ENCODE results near the gene PPP1R37.

DNA sequence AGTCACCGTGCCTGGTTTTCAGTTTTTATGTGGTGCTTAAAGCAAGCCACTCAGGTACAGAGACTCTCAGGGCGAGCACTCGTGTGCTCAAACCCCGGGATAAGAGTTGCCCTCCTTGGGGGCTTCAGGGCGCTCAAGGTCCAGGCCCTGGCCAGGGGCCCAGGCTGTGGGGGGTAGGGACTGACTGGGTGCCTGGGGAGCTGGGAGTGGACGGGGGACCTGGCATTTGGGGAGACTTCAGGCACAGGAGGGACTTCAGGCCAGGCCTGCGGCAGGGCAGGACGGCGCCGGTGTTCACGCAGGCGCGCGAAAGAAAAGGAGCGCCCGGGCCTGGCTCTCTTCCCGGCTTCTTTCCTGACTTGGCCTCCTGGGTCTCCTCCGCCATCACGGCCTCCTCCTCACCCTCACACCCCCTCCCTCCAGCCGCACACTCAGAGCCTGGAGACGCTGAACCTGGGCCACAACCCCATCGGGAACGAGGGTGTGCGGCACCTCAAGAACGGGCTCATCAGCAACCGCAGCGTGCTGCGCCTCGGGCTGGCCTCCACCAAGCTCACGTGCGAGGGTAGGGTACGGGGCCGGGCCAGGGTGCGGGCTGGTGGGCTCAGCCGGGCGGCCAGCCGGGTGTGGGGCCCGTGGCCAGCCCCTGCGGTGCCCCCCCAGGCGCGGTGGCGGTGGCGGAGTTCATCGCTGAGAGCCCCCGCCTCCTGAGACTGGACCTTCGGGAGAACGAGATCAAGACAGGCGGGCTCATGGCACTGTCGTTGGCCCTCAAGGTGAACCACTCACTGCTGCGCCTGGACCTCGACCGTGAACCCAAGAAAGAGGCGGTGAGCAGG lies 51.7 kb downstream of the PPP1R37 start:
- TF ChIP-seq, protein P1, sequence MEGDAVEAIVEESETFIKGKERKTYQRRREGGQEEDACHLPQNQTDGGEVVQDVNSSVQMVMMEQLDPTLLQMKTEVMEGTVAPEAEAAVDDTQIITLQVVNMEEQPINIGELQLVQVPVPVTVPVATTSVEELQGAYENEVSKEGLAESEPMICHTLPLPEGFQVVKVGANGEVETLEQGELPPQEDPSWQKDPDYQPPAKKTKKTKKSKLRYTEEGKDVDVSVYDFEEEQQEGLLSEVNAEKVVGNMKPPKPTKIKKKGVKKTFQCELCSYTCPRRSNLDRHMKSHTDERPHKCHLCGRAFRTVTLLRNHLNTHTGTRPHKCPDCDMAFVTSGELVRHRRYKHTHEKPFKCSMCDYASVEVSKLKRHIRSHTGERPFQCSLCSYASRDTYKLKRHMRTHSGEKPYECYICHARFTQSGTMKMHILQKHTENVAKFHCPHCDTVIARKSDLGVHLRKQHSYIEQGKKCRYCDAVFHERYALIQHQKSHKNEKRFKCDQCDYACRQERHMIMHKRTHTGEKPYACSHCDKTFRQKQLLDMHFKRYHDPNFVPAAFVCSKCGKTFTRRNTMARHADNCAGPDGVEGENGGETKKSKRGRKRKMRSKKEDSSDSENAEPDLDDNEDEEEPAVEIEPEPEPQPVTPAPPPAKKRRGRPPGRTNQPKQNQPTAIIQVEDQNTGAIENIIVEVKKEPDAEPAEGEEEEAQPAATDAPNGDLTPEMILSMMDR (IDR thresholded peaks at IDR 0.05): no peak
- TF ChIP-seq POLR2A (IDR thresholded peaks at IDR 0.05): no peak

Measured in thyroid gland (tissue), 4 donors.